Astrocyte (in vitro differentiated cells and primary cell): ENCODE measurements around the gene STK31.
"Not testable (repeated sequence)": the region's sequence is repeated elsewhere in the genome, so short reads cannot be mapped to it uniquely, and the experiment has no call there.

Experiments used
- CTCF ChIP-seq: IDR thresholded peaks from 2 replicates; pipeline ENCODE4 v1.5.1; 2011; ENCODE audit warnings: low read depth, mild to moderate bottlenecking, inconsistent platforms, low read length, moderate library complexity; ENCODE audit not compliant: insufficient read depth
- EZH2 ChIP-seq: IDR thresholded peaks from 2 replicates; pipeline ENCODE4 v1.6.1; 2012; ENCODE audit warnings: mild to moderate bottlenecking, low read length, inconsistent platforms; ENCODE audit not compliant: insufficient read depth

GRCh38 chr7:23758839-23759238 lies 48.8 kb downstream of the STK31 start:
- TF ChIP-seq EZH2, CTCF: not testable (repeated sequence)
